Adrenal gland (tissue), 12 donors: ENCODE measurements around the gene METTL15. TPM values are rescaled to one million over a fixed set of nuclear protein-coding genes. Genes with fewer than 3 reads are reported as not detected.

ENCODE experiments used
- DNase-seq, 7 donors: peaks; one replicate each; pipeline ENCODE4 v3.0.0-alpha.2; 2019 to 2020
- H3K27ac ChIP-seq, 5 donors: fragments of 200-600 bp; sonication (generic) in 4 of 5; 1 replicate in 3 of 5; 2 replicates in 2 of 5; pipeline versions ENCODE4 v1.5.1 to v1.8.0; 2016 to 2020; ENCODE audit warnings: mild to moderate bottlenecking in 1 of 5
- H3K27me3 ChIP-seq: fragments of 200-600 bp; 2 replicates; pipeline ENCODE4 v1.8.0; 2021
- H3K36me3 ChIP-seq, 2 donors: fragments of 200-600 bp; replicated peaks in 1 of 2; 1 replicate in 1 of 2; 2 replicates in 1 of 2; pipeline versions ENCODE4 v1.5.1 to v1.8.0; 2018 to 2022
- H3K4me1 ChIP-seq, 2 donors: fragments of 200-600 bp; replicated peaks in 1 of 2; 1 replicate in 1 of 2; 2 replicates in 1 of 2; pipeline versions ENCODE4 v1.5.1 to v1.8.0; 2018 to 2021
- H3K4me3 ChIP-seq, 4 donors: fragments of 200-600 bp; sonication (generic) in 3 of 4; one replicate each; pipeline ENCODE4 v1.5.1; 2016 to 2018
- H3K9me3 ChIP-seq, 3 donors: fragments of 200-600 bp; sonication (generic) in 1 of 3; replicated peaks in 1 of 3; 1 replicate in 2 of 3; 2 replicates in 1 of 3; pipeline versions ENCODE4 v1.5.1 to v1.8.0; 2016 to 2021
- CTCF ChIP-seq, 6 experiments: fragments of 450-650 bp in 4 of 6; fragments of 200-600 bp in 2 of 6; sonication (generic) in 1 of 6; IDR thresholded peaks; 1 replicate in 5 of 6; 2 replicates in 1 of 6; pipeline versions ENCODE4 v1.5.1 to v1.8.0; 2016 to 2021; ENCODE audit warnings: antibody characterized with exemption in 6 of 6, mild to moderate bottlenecking in 2 of 6, moderate library complexity in 1 of 6
- POLR2A ChIP-seq, 2 donors: fragments of 450-650 bp; IDR thresholded peaks; one replicate each; pipeline ENCODE4 v1.6.1; 2017; ENCODE audit warnings: antibody characterized with exemption in 2 of 2, mild to moderate bottlenecking in 2 of 2, moderate library complexity in 1 of 2
- WGBS, 4 donors: extraction: QIAGEN DNeasy Blood & Tissue Kit in 2 of 4; methylation state at CpG; one replicate each; pipeline versions ENCODE4 v1.1.5 to v1.1.7; 2013 to 2017; 5-methylcytosine and 5-hydroxymethylcytosine counted together
- intact Hi-C, 2 donors: fragments of 100-400 bp; cut with DNase I; formaldehyde crosslinking; loops; one replicate each; pipeline versions ENCODE4 v1.14.1 to v1.15.0; 2022 to 2023
- polyA plus RNA-seq, 3 donors: library from polyadenylated mRNA; stranded (reverse); fragments of 200-250 nt in 2 of 3; fragments of 350-450 nt in 1 of 3; fragmentation: Illumina TruSeq in 1 of 3; extraction: RNeasy Lipid Tissue Mini Kit (QIAGEN cat#74804) in 1 of 3; gene quantifications; one replicate each; pipeline ENCODE4 v1.2.3, GENCODE V29; 2013 to 2014
- total RNA-seq, 9 donors: library from RNA; depleted of rRNA in 4 of 9; stranded (reverse); fragments of >200 nt in 4 of 9; fragments of 120-200 nt in 1 of 9; fragmentation: NEBNext Ultra II Directional in 1 of 9; extraction: Animal tissue kit (Norgen Biotek cat#: 25700) in 1 of 9; gene quantifications; one replicate each; pipeline versions ENCODE4 v1.1.0 to v1.2.4, GENCODE V29; 2013 to 2023
- donor health status: healthy with polysubstance abuse.
- donor health status: Bipolar disorder and iron deficiency.
- donor health status: DM: yes; HTN: yes; CAD: no.
- donor health status: DM: no; HTN: no; CAD: no.
- donor health status: DM: no; HTN: no; CAD: no.
- donor health status: DM: yes; HTN: yes; CAD: no.

METTL15 gene
- total and polyA plus RNA-seq, 12 donors, result 7.4 to 45.5 (median 17.3) TPM

GRCh38 chr11:28337701-28338100, 229.5 kb downstream of the METTL15 start:
- Histone ChIP-seq H3K9me3 (peaks cover 0 to 11% (median 9%) of the 10 kb centered on the region in 3 donors), H3K4me3 (no peak overlapping the region), H3K27me3 (no peaks in the 10 kb centered on the region), H3K36me3 (no peaks in the 10 kb centered on the region), H3K4me1 (no peaks in the 10 kb centered on the region), H3K27ac (no peak overlapping the region)
- intact Hi-C loops, result no loop called here
- DNase-seq, result no peak
- TF ChIP-seq POLR2A (IDR thresholded peaks at IDR 0.05) (no peak), CTCF (IDR thresholded peaks at IDR 0.05) (no peak)

- WGBS, 4 donors, result 90 to 100% (median 97%) methylated on average over 3 of the region's 3 CpGs
- Histone ChIP-seq H3K9me3 (peaks cover 0 to 11% (median 9%) of the 10 kb centered on the region in 3 donors), H3K4me1 (no peaks in the 10 kb centered on the region), H3K4me3 (no peak overlapping the region), H3K27ac (no peak overlapping the region), H3K27me3 (no peaks in the 10 kb centered on the region), H3K36me3 (no peaks in the 10 kb centered on the region)
- TF ChIP-seq POLR2A (IDR thresholded peaks at IDR 0.05) (no peak), CTCF (IDR thresholded peaks at IDR 0.05) (no peak)
- DNase-seq, result no peak
- intact Hi-C loops, result no loop called here
These were observed 230.2 kb downstream of the METTL15 start for GRCh38 chr11:28338371-28338770.

- TF ChIP-seq POLR2A (IDR thresholded peaks at IDR 0.05) (no peak), CTCF (IDR thresholded peaks at IDR 0.05) (no peak)
- Histone ChIP-seq H3K9me3 (peaks cover 0 to 11% (median 9%) of the 10 kb centered on the region in 3 donors), H3K36me3 (no peaks in the 10 kb centered on the region), H3K4me1 (no peaks in the 10 kb centered on the region), H3K27ac (no peak overlapping the region), H3K27me3 (no peaks in the 10 kb centered on the region), H3K4me3 (no peak overlapping the region)
- WGBS, 4 donors, result 94 to 98% (median 94%) methylated on average over 1 of the region's 1 CpG
- intact Hi-C loops, result no loop called here
- no peak for DNase-seq
These were observed 231.3 kb downstream of the METTL15 start for GRCh38 chr11:28339488-28339887.

- Histone ChIP-seq H3K4me3 (no peak overlapping the region), H3K27ac (no peak overlapping the region), H3K36me3 (no peaks in the 10 kb centered on the region), H3K9me3 (peaks cover 0 to 11% (median 9%) of the 10 kb centered on the region in 3 donors), H3K27me3 (no peaks in the 10 kb centered on the region), H3K4me1 (no peaks in the 10 kb centered on the region)
- 81 to 94% (median 89%) methylated on average over 1 of the region's 1 CpG for WGBS, 4 donors
- no peak for DNase-seq
- no peak for TF ChIP-seq CTCF (IDR thresholded peaks at IDR 0.05)
- no peak for TF ChIP-seq POLR2A (IDR thresholded peaks at IDR 0.05)
- intact Hi-C loops, result no loop called here
These were observed 234.5 kb downstream of the METTL15 start for GRCh38 chr11:28342716-28343115.
